Measurements from ENCODE around the gene MYLK4.

MYLK4 gene

GRCh38 chr6:2755456-2755855 is 4.7 kb upstream of the MYLK4 start:
- peaks cover 2% of the 10 kb centered on the region for H3K4me1 Mint-ChIP-seq (ENCODE audit: low read depth)
- H3K9me3 Mint-ChIP-seq, result no peaks in the 10 kb centered on the region
- H3K4me3 Mint-ChIP-seq, result no peak overlapping the region
- H3K27ac Mint-ChIP-seq, result no peak overlapping the region
- no peak for DNase-seq
- H3K27me3 Mint-ChIP-seq, result peaks cover 42% of the 10 kb centered on the region
- no peaks in the 10 kb centered on the region for H3K36me3 Mint-ChIP-seq (ENCODE audit: low read depth)

GRCh38 chr6:2754911-2755310 is 4.2 kb upstream of the MYLK4 start:
- peaks cover 44% of the 10 kb centered on the region for H3K27me3 Mint-ChIP-seq
- no peak overlapping the region for H3K27ac Mint-ChIP-seq
- no peak for DNase-seq
- H3K9me3 Mint-ChIP-seq, result no peaks in the 10 kb centered on the region
- H3K4me3 Mint-ChIP-seq, result no peak overlapping the region
- H3K4me1 Mint-ChIP-seq (ENCODE audit: low read depth), result peaks cover 4% of the 10 kb centered on the region
- no peaks in the 10 kb centered on the region for H3K36me3 Mint-ChIP-seq (ENCODE audit: low read depth)

- H3K36me3 Mint-ChIP-seq (ENCODE audit: low read depth), result no peaks in the 10 kb centered on the region
- DNase-seq, result no peak
- H3K4me3 Mint-ChIP-seq, result no peak overlapping the region
- no peaks in the 10 kb centered on the region for H3K9me3 Mint-ChIP-seq
- H3K27me3 Mint-ChIP-seq, result peaks cover 44% of the 10 kb centered on the region
- H3K4me1 Mint-ChIP-seq (ENCODE audit: low read depth), result peaks cover 5% of the 10 kb centered on the region
- H3K27ac Mint-ChIP-seq, result no peak overlapping the region
These were observed 3.7 kb upstream of the MYLK4 start for GRCh38 chr6:2754393-2754792.

DNA sequence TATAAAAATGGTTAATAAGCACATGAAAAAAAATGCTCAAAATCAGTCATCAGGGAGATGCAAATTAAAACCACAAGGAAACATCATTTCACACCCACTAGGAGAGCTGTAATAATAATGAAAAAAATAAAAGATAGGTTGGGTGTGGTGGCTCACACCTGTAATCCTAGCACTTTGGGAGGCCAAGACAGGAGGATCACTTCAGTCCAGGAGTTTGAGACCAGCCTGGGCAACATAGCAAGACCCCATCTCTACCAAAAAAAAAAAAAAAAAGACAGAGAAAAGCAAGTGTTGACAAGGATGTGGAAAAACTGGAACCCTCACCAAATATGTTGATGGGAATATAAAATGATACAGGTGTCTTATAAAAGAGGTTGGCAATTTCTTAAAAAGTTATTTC is 3.0 kb upstream of the MYLK4 start:
- peaks cover 44% of the 10 kb centered on the region for H3K27me3 Mint-ChIP-seq
- no peak overlapping the region for H3K4me3 Mint-ChIP-seq
- H3K4me1 Mint-ChIP-seq (ENCODE audit: low read depth), result peaks cover 5% of the 10 kb centered on the region
- no peak for DNase-seq
- no peaks in the 10 kb centered on the region for H3K36me3 Mint-ChIP-seq (ENCODE audit: low read depth)
- H3K9me3 Mint-ChIP-seq, result no peaks in the 10 kb centered on the region
- H3K27ac Mint-ChIP-seq, result no peak overlapping the region

- DNase-seq, result no peak
- Mint-ChIP-seq H3K9me3 (no peaks in the 10 kb centered on the region), H3K4me3 (no peak overlapping the region), H3K36me3 (ENCODE audit: low read depth) (no peaks in the 10 kb centered on the region), H3K4me1 (ENCODE audit: low read depth) (peaks cover 5% of the 10 kb centered on the region), H3K27ac (no peak overlapping the region), H3K27me3 (peaks cover 44% of the 10 kb centered on the region)
These were observed 2.4 kb upstream of the MYLK4 start for GRCh38 chr6:2753110-2753489.

DNA sequence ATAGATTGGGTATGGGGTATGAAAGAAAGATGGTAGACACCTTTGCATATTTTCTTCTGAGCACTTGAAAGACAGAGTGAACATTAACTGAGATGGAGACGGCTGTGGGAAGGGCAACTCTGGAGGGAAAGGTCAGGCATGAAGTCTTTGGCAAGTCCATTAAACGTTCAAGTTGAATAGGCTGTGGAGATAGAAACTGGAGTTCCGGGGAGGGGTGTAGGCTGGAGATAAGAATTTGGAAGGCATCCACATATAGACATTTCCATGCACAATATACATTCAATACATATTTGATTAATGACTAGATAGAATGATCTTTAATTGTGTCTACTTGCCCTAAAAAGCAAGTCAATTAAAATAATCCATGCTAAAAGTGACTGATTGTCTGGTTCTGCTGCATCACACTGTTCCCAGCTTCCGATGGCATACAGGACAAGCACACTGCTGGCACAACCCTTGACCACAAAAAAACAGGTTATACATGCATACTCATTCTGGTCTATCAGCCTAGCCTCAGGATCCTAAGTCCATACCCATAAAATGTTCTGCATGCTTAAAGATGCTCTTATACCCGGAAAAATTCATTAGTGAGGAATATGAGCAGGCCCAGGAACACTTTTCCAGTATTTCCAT is 1.9 kb upstream of the MYLK4 start:
- Mint-ChIP-seq H3K27me3 (peaks cover 44% of the 10 kb centered on the region), H3K4me3 (no peak overlapping the region), H3K9me3 (no peaks in the 10 kb centered on the region), H3K4me1 (ENCODE audit: low read depth) (peaks cover 5% of the 10 kb centered on the region), H3K27ac (no peak overlapping the region), H3K36me3 (ENCODE audit: low read depth) (no peaks in the 10 kb centered on the region)
- no peak for DNase-seq

DNA sequence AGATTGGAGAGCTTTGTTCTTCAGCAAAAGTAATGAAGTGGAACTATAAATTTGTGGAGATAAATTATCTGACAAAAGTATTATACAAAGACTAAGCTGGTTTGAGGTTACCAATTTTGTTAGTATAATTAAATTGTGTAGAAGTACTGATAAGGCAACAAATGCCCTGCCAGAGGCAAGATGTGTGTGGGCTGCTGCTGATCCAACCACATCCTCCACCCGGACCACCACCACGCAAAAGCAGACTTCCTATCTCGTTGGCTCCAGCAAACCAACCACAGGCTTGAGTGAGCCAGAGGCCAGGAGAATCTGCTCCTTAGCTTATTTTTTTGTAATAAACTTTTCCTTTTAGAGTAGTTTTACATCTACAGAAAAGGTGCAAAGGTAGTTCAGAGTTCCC is 1.1 kb upstream of the MYLK4 start:
- Mint-ChIP-seq H3K9me3 (no peaks in the 10 kb centered on the region), H3K27ac (no peak overlapping the region), H3K4me3 (no peak overlapping the region), H3K4me1 (ENCODE audit: low read depth) (peaks cover 5% of the 10 kb centered on the region), H3K27me3 (peaks cover 44% of the 10 kb centered on the region), H3K36me3 (ENCODE audit: low read depth) (no peaks in the 10 kb centered on the region)
- no peak for DNase-seq

DNA sequence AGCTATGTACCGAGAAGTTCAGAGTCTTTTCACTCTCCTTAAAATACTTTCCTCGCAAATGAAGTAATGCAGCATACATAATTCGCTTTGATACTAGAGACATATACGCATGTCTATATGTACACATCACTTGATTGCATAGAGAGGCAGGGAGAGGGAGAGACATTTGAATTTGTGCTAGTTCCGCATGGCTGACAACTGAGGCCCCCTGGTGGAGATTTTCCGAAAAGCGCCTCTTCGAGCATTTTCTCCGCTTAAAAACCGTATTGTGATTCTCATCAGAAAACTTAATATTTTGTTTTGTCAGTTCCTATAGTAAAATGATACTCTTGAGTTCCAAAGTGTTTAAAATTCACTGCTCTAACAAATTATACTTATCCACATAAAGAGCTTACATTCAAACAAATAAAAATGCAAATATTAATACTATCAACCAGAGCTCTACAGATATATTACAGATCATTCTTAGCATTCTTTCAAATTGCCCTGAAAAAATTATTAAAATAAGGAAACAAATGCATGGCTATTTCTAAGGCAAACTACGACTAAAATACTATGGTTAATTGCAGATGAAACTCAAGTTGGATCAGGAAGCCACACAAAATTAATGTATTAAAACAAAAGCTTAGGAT is 637 bp downstream of the MYLK4 start:
- no peak overlapping the region for H3K4me3 Mint-ChIP-seq
- H3K9me3 Mint-ChIP-seq, result no peaks in the 10 kb centered on the region
- H3K36me3 Mint-ChIP-seq (ENCODE audit: low read depth), result no peaks in the 10 kb centered on the region
- peaks cover 5% of the 10 kb centered on the region for H3K4me1 Mint-ChIP-seq (ENCODE audit: low read depth)
- peaks cover 34% of the 10 kb centered on the region for H3K27me3 Mint-ChIP-seq
- peak; percentile 73 for DNase-seq
- H3K27ac Mint-ChIP-seq, result no peak overlapping the region

DNA sequence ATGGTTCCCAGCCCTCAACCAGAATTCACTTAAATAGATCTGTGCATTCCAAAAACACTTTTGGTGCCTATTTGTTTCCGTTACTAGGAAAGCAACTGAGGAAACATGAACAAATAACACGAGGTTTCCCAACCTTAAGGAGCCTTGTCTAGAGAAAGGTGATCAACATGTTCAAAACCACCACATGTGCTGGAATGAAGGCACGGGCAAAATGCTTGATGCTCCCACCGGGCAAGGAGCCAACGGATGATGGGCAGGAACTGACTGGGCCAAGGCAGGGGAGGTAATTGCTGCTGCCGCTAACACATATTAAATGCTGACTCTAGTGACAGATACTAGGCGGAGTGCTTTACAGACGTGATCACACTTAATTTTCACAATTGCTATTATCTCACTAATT is 2.5 kb downstream of the MYLK4 start:
- no peak for DNase-seq
- Mint-ChIP-seq H3K27me3 (peaks cover 24% of the 10 kb centered on the region), H3K36me3 (ENCODE audit: low read depth) (no peaks in the 10 kb centered on the region), H3K9me3 (no peaks in the 10 kb centered on the region), H3K4me3 (no peak overlapping the region), H3K27ac (no peak overlapping the region), H3K4me1 (ENCODE audit: low read depth) (peaks cover 3% of the 10 kb centered on the region)

DNA sequence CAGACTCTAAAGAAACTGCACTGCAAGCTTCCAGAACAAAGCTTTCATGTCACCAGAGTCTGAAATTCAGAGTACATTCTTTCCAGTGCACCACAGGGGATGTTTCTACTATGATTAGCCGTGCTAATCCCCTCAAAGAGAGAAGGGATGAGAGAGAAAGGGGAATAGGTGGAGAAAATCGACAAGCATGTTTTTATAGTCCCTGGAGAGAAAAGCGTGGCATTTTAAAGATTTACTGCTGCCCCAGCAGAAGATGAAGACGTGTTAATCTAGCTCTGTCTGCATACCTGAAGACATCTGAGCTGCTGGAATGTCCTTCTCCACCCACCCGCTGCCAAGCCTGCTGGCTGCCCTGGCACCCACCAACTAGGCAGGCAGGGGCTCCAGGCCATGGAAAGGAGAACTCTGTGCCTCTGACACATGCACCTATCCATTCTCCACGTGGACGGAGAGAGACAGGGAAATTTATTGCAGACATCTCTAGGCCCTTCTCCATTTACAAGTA is 4.1 kb downstream of the MYLK4 start:
- no peak for DNase-seq
- Mint-ChIP-seq H3K4me3 (no peak overlapping the region), H3K36me3 (ENCODE audit: low read depth) (no peaks in the 10 kb centered on the region), H3K27ac (no peak overlapping the region), H3K9me3 (no peaks in the 10 kb centered on the region), H3K4me1 (ENCODE audit: low read depth) (peaks cover 3% of the 10 kb centered on the region), H3K27me3 (peaks cover 13% of the 10 kb centered on the region)

- no peaks in the 10 kb centered on the region for H3K36me3 Mint-ChIP-seq (ENCODE audit: low read depth)
- H3K4me3 Mint-ChIP-seq, result no peak overlapping the region
- no peak for DNase-seq
- H3K27me3 Mint-ChIP-seq, result peaks cover under 1% of the 10 kb centered on the region
- H3K9me3 Mint-ChIP-seq, result no peaks in the 10 kb centered on the region
- H3K27ac Mint-ChIP-seq, result no peak overlapping the region
- peaks cover 3% of the 10 kb centered on the region for H3K4me1 Mint-ChIP-seq (ENCODE audit: low read depth)
These were observed 5.5 kb downstream of the MYLK4 start for GRCh38 chr6:2745246-2745645.

- no peak for DNase-seq
- no peak overlapping the region for H3K27ac Mint-ChIP-seq
- H3K27me3 Mint-ChIP-seq, result no peaks in the 10 kb centered on the region
- no peaks in the 10 kb centered on the region for H3K4me1 Mint-ChIP-seq (ENCODE audit: low read depth)
- no peaks in the 10 kb centered on the region for H3K9me3 Mint-ChIP-seq
- no peak overlapping the region for H3K4me3 Mint-ChIP-seq
- H3K36me3 Mint-ChIP-seq (ENCODE audit: low read depth), result no peaks in the 10 kb centered on the region
These were observed 5.9 kb downstream of the MYLK4 start for GRCh38 chr6:2744778-2745177.

GRCh38 chr6:2744209-2744771 is 6.4 kb downstream of the MYLK4 start:
- DNase-seq, result no peak
- Mint-ChIP-seq H3K27ac (no peak overlapping the region), H3K36me3 (ENCODE audit: low read depth) (no peaks in the 10 kb centered on the region), H3K4me1 (ENCODE audit: low read depth) (peaks cover under 1% of the 10 kb centered on the region), H3K4me3 (no peak overlapping the region), H3K9me3 (no peaks in the 10 kb centered on the region), H3K27me3 (no peaks in the 10 kb centered on the region)

- H3K36me3 Mint-ChIP-seq (ENCODE audit: low read depth), result no peaks in the 10 kb centered on the region
- H3K27ac Mint-ChIP-seq, result no peak overlapping the region
- no peak overlapping the region for H3K4me3 Mint-ChIP-seq
- H3K9me3 Mint-ChIP-seq, result no peaks in the 10 kb centered on the region
- H3K27me3 Mint-ChIP-seq, result no peaks in the 10 kb centered on the region
- H3K4me1 Mint-ChIP-seq (ENCODE audit: low read depth), result peaks cover 3% of the 10 kb centered on the region
- no peak for DNase-seq
These were observed 7.2 kb downstream of the MYLK4 start for GRCh38 chr6:2743280-2744208.

Measured in activated T-cell treated with anti-CD3 and anti-CD28 coated beads, Interleukin-2, amount 50 U/mL, for 24 hours (primary cell).